CD4-positive, alpha-beta T cell treated with Interleukin-1 beta for 1 hour (primary cell): ENCODE measurements around the gene NLRP11.
"Not testable (repeated sequence)": the region's sequence is repeated elsewhere in the genome, so short reads cannot be mapped to it uniquely, and the experiment has no call there.

Experiments
- DNase-seq, 2 donors: peaks; one replicate each; pipeline ENCODE4 v3.0.0-alpha.2; 2020 to 2022

Gene NLRP11

GRCh38 chr19:55769632-55770031, 62.2 kb downstream of the NLRP11 start:
- not testable (repeated sequence) for DNase-seq

GRCh38 chr19:55768818-55769217, 63.0 kb downstream of the NLRP11 start, which contains the start of gene RFPL4AL1:
Gene RFPL4AL1 (plus strand): TSS chr19:55769118. CDS start chr19:55771805, 2,687 bp downstream.
- DNase-seq, result not testable (repeated sequence)

DNA sequence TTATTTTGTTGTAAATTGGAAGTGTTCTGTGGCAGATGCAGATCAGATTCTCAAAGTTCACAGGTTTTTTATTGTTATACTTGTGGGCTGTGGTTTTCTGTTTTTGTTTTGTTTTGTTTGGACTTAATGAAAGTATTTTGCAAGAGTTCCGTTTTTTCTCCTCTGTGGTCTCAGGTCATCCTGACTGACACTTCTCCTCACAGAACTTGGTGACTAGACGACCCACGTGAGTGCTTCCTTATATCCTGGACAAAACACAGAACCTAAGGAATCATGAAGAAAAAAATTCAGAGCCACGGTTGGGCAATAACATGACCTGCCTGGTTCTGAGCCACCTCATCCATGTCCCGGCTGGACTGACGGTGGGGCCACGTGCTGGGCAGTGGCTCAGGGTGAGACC, 65.3 kb downstream of the NLRP11 start:
- no peak for DNase-seq

DNA sequence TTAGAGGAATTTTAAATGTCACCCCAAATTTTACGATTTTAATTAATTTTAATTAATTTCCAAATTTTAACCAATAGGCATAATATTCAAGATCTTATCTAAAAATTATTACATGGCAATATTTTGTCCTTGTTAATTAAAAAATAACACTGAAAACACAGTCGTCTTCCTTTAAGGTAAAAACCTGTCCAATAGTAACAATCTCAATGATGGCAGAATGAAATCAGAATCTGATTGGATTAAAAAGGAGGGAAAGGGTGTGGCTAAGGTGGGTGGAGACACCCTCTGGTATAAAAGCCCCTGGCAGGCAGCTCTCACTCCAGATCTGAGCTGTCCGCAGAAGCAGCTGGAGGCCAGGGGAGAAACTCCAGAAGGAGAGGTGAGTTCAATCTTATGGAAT, 73.0 kb downstream of the NLRP11 start, which contains the start of gene RFPL4A:
RFPL4A (plus strand) TSS at position 301 of the 400 bp plus-strand sequence. CDS start 2,704 bp downstream, outside the sequence.
- not testable (repeated sequence) for DNase-seq

- not testable (repeated sequence) for DNase-seq
These were observed 75.0 kb downstream of the NLRP11 start for GRCh38 chr19:55756808-55757207.

DNA sequence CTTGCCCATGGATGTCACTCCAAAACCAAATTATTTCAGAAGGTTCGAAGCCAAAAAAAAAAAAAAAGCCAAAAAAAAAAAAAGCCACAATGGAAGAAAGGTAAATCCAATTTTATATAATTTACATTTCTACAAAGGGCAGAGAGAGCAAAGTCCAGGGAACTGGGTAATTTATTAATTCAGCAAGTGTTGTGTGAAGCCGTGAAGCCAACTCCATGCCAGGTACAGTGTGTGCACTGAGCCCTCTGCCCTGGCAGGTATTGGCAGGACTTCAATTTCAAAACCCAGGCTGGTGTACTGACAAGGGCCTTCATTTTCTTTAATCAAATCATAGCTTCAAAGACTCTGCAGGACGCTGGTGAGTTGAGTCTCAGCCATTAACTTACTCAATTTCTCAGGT, 78.4 kb downstream of the NLRP11 start:
- DNase-seq, result no peak

- no peak for DNase-seq
These were observed 81.1 kb downstream of the NLRP11 start for GRCh38 chr19:55750715-55751114.

DNA sequence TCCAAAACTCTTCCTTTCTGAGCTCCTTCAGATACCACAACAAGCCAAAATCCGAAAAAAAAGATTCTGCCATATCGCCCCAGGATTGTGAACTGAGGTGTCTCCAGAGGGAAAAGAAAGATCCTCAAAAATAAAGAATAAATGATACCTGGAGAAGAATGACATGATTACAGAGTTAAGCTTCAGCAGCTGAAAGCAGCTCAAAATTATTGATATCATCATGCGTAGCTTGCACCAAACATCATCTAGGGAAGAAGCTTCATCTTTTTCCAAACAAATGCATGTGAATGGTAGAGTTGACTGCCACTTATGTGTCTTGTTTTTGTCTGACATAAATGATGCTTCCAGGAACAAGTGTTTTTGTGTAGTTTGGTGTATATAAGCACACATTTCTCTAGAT, 93.5 kb downstream of the NLRP11 start, which contains the start of gene NLRP9:
NLRP9 (minus strand) TSS at position 101 of the 400 bp plus-strand sequence; CDS start at position 73, 28 bp downstream.
- DNase-seq, result no peak
